Tibial nerve (tissue), 4 donors: ENCODE measurements around the gene CEP170B. TPM values are rescaled to one million over a fixed set of nuclear protein-coding genes. Genes with fewer than 3 reads are reported as not detected.

Source experiments
- DNase-seq, 2 donors: peaks; one replicate each; pipeline ENCODE4 v3.0.0-alpha.2; 2019; ENCODE audit warnings: low spot score in 2 of 2
- H3K27ac ChIP-seq, 4 donors: fragments of 200-600 bp; sonication (generic) in 3 of 4; one replicate each; pipeline ENCODE4 v1.5.1; 2017 to 2019; ENCODE audit warnings: mild to moderate bottlenecking in 1 of 4
- H3K27me3 ChIP-seq, 2 donors: fragments of 200-600 bp; sonication (generic) in 1 of 2; one replicate each; pipeline versions ENCODE4 v1.5.1 to v1.6.0; 2017 to 2019
- H3K36me3 ChIP-seq, 3 donors: fragments of 200-600 bp; sonication (generic); one replicate each; pipeline ENCODE4 v1.5.1; 2018 to 2019
- H3K4me1 ChIP-seq, 4 donors: fragments of 200-600 bp; sonication (generic) in 3 of 4; one replicate each; pipeline ENCODE4 v1.5.1; 2017 to 2019
- H3K4me3 ChIP-seq, 4 donors: fragments of 200-600 bp; sonication (generic) in 3 of 4; one replicate each; pipeline ENCODE4 v1.5.1; 2017 to 2019; ENCODE audit warnings: mild to moderate bottlenecking in 1 of 4, moderate library complexity in 1 of 4
- H3K9me3 ChIP-seq, 4 donors: fragments of 200-600 bp; sonication (generic) in 3 of 4; one replicate each; pipeline ENCODE4 v1.5.1; 2017 to 2019
- CTCF ChIP-seq, 5 experiments: fragments of 200-600 bp in 3 of 5; fragments of 450-650 bp in 2 of 5; sonication (generic) in 3 of 5; IDR thresholded peaks; one replicate each; pipeline ENCODE4 v1.5.1; 2016 to 2019; ENCODE audit warnings: antibody characterized with exemption in 5 of 5, mild to moderate bottlenecking in 3 of 5, moderate library complexity in 2 of 5
- EP300 ChIP-seq, 2 donors: sonication (generic); formaldehyde crosslinking; IDR thresholded peaks; one replicate each; pipeline ENCODE4 v1.6.1; 2017; ENCODE audit warnings: antibody characterized with exemption in 2 of 2, mild to moderate bottlenecking in 1 of 2
- POLR2A ChIP-seq, 2 donors: fragments of 450-650 bp; IDR thresholded peaks; one replicate each; pipeline ENCODE4 v1.6.1; 2017; ENCODE audit warnings: antibody characterized with exemption in 2 of 2, mild to moderate bottlenecking in 2 of 2, moderate library complexity in 2 of 2
- WGBS, 2 donors: methylation state at CpG; one replicate each; pipeline ENCODE4 v1.1.5; 2018; 5-methylcytosine and 5-hydroxymethylcytosine counted together
- total RNA-seq, 4 donors: library from RNA; depleted of rRNA; stranded (reverse); fragments of >200 nt; gene quantifications; one replicate each; pipeline ENCODE4 v1.1.0, GENCODE V29; 2016

CEP170B gene
- total RNA-seq, 4 donors from 2014 or later, result 10.1 to 36.3 (median 13.0) TPM

- H3K36me3 ChIP-seq, result peaks cover 0 to 51% (median 0%) of the 10 kb centered on the region in 3 donors
- H3K27ac ChIP-seq, result no peak overlapping the region
Measured at GRCh38 chr14:104877806-104878550, 12.9 kb downstream of the CEP170B start.

GRCh38 chr14:104878582-104878981 lies 13.5 kb downstream of the CEP170B start:
- WGBS, 2 donors, result 88 to 93% methylated on average over 12 to 14 of the region's 14 CpGs
- no peaks in the 10 kb centered on the region for H3K4me1 ChIP-seq
- no peak overlapping the region for H3K4me3 ChIP-seq
- DNase-seq, result no peak
- no peaks in the 10 kb centered on the region for H3K27me3 ChIP-seq
- H3K27ac ChIP-seq, result no peak overlapping the region
- no peaks in the 10 kb centered on the region for H3K9me3 ChIP-seq
- TF ChIP-seq CTCF (IDR thresholded peaks at IDR 0.05), result no peak
- no peak for TF ChIP-seq POLR2A (IDR thresholded peaks at IDR 0.05)
- TF ChIP-seq EP300 (IDR thresholded peaks at IDR 0.05), result no peak
- peaks cover 0 to 57% (median 0%) of the 10 kb centered on the region in 3 donors for H3K36me3 ChIP-seq

More at GRCh38 chr14:104877806-104878550, 12.9 kb downstream of the CEP170B start:
- H3K9me3 ChIP-seq, result no peaks in the 10 kb centered on the region
- TF ChIP-seq POLR2A (IDR thresholded peaks at IDR 0.05) (no peak), EP300 (IDR thresholded peaks at IDR 0.05) (no peak), CTCF (IDR thresholded peaks at IDR 0.05) (no peak)
- H3K27me3 ChIP-seq, result no peaks in the 10 kb centered on the region
- no peak for DNase-seq
- no peak overlapping the region for H3K4me3 ChIP-seq
- WGBS, 2 donors, result 68 to 87% methylated on average over 14 to 26 of the region's 30 CpGs
- H3K4me1 ChIP-seq, result peaks cover 0 to 4% (median under 1%) of the 10 kb centered on the region in 4 donors

- H3K27ac ChIP-seq, result no peak overlapping the region
- TF ChIP-seq CTCF (IDR thresholded peaks at IDR 0.05), result no peak
- no peak for TF ChIP-seq POLR2A (IDR thresholded peaks at IDR 0.05)
- TF ChIP-seq EP300 (IDR thresholded peaks at IDR 0.05), result no peak
- no peaks in the 10 kb centered on the region for H3K4me1 ChIP-seq
- peaks cover 0 to 66% (median 0%) of the 10 kb centered on the region in 3 donors for H3K36me3 ChIP-seq
- WGBS, 2 donors, result 81 to 88% methylated on average over 26 to 29 of the region's 29 CpGs
- no peaks in the 10 kb centered on the region for H3K9me3 ChIP-seq
- H3K4me3 ChIP-seq, result no peak overlapping the region
- H3K27me3 ChIP-seq, result no peaks in the 10 kb centered on the region
- no peak for DNase-seq
Measured at GRCh38 chr14:104879201-104879982, 14.3 kb downstream of the CEP170B start.

- Histone ChIP-seq H3K4me3 (no peak overlapping the region), H3K27ac (no peak overlapping the region), H3K27me3 (no peaks in the 10 kb centered on the region), H3K36me3 (peaks cover 0 to 68% (median 0%) of the 10 kb centered on the region in 3 donors), H3K4me1 (no peaks in the 10 kb centered on the region), H3K9me3 (no peaks in the 10 kb centered on the region)
- TF ChIP-seq CTCF (IDR thresholded peaks at IDR 0.05) (no peak), POLR2A (IDR thresholded peaks at IDR 0.05) (no peak), EP300 (IDR thresholded peaks at IDR 0.05) (no peak)
- 92 to 93% methylated on average over 14 to 15 of the region's 15 CpGs for WGBS, 2 donors
- no peak for DNase-seq
Measured at GRCh38 chr14:104879983-104880565, 15.0 kb downstream of the CEP170B start.
